ENCODE results near the gene GPRC5D.

The GPRC5D gene

DNA sequence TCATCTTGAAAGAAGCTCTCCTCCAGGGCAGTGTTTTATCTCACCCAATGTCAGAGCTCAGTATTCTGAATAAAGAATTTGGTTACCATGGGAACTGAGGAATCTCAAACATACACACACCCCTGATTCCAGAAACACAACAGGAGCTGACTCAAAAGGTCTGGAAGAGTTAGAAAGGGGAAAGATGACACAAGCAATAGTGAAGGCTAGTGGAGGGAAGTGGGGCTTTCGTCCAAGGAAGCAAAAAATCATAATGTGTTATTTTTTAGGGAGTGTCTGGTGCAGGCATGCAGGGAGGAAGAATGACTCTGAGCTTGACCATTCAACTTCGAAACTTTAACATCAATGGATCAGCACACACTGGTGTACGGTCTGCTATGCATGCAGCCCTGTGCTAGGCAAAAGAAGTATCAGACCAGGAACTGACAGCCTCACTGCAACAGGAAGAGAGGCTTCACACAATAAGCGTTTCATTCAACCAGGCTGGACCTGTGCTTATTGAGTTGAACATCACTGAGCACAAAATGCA lies 27.8 kb upstream of the GPRC5D start:
- H3K27ac ChIP-seq, result no peak overlapping the region
- no peaks in the 10 kb centered on the region for H3K36me3 ChIP-seq (ENCODE audit: insufficient read depth)
- H3K4me1 ChIP-seq (ENCODE audit: low read depth, poor library complexity, severe bottlenecking), result no peaks in the 10 kb centered on the region
- H2AFZ ChIP-seq (ENCODE audit: low read depth), result no peak overlapping the region
- no peak overlapping the region for H3K4me2 ChIP-seq
- TF ChIP-seq CTCF (conservative IDR thresholded peaks at IDR 0.05; ENCODE audit: low read depth, low read length), result no peak
- no peak overlapping the region for H3K9ac ChIP-seq
- H3K4me3 ChIP-seq (IDR thresholded peaks at IDR 0.05; ENCODE audit: insufficient read depth, low read depth, low read length), result no peak overlapping the region
- H3K79me2 ChIP-seq (ENCODE audit: insufficient read depth, low read depth), result no peaks in the 10 kb centered on the region
- H4K20me1 ChIP-seq (ENCODE audit: insufficient read depth), result no peaks in the 10 kb centered on the region
- H3K27me3 ChIP-seq (ENCODE audit: insufficient read depth, low read depth), result no peaks in the 10 kb centered on the region

DNA sequence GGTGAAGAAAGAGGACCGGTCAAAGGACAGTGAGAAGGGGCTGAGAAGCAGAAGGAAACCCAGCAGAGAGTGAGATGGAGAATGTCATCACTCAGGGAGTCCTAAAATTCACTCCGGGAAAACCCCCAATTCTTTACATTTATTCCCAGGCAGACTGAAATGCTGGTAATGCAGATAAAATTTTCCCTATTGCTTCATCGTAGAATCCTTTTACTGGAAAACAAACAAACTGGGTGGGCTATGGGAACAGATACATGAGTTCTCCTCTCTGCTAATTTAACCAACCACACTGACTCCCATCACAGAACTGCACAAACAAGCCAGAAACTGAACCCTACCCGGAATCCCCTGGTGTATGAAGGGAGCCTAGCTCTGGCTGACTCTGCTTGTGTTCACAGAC lies 27.2 kb upstream of the GPRC5D start:
- H3K4me1 ChIP-seq (ENCODE audit: low read depth, poor library complexity, severe bottlenecking), result no peaks in the 10 kb centered on the region
- no peak overlapping the region for H3K27ac ChIP-seq
- H4K20me1 ChIP-seq (ENCODE audit: insufficient read depth), result no peaks in the 10 kb centered on the region
- H3K79me2 ChIP-seq (ENCODE audit: insufficient read depth, low read depth), result no peaks in the 10 kb centered on the region
- no peak overlapping the region for H3K4me3 ChIP-seq (IDR thresholded peaks at IDR 0.05; ENCODE audit: insufficient read depth, low read depth, low read length)
- H3K36me3 ChIP-seq (ENCODE audit: insufficient read depth), result no peaks in the 10 kb centered on the region
- no peak overlapping the region for H3K4me2 ChIP-seq
- H3K27me3 ChIP-seq (ENCODE audit: insufficient read depth, low read depth), result no peaks in the 10 kb centered on the region
- H3K9ac ChIP-seq, result no peak overlapping the region
- TF ChIP-seq CTCF (conservative IDR thresholded peaks at IDR 0.05; ENCODE audit: low read depth, low read length), result no peak
- H2AFZ ChIP-seq (ENCODE audit: low read depth), result no peak overlapping the region

GRCh38 chr12:12977231-12977630 lies 25.3 kb upstream of the GPRC5D start:
- Histone ChIP-seq H4K20me1 (ENCODE audit: insufficient read depth) (no peaks in the 10 kb centered on the region), H3K36me3 (ENCODE audit: insufficient read depth) (no peaks in the 10 kb centered on the region), H3K27me3 (ENCODE audit: insufficient read depth, low read depth) (no peaks in the 10 kb centered on the region), H3K4me2 (no peak overlapping the region), H3K27ac (no peak overlapping the region), H3K9ac (no peak overlapping the region), H2AFZ (ENCODE audit: low read depth) (no peak overlapping the region), H3K79me2 (ENCODE audit: insufficient read depth, low read depth) (no peaks in the 10 kb centered on the region), H3K4me1 (ENCODE audit: low read depth, poor library complexity, severe bottlenecking) (no peaks in the 10 kb centered on the region), H3K4me3 (IDR thresholded peaks at IDR 0.05; ENCODE audit: insufficient read depth, low read depth, low read length) (no peak overlapping the region)
- TF ChIP-seq CTCF (conservative IDR thresholded peaks at IDR 0.05; ENCODE audit: low read depth, low read length), result no peak

- Histone ChIP-seq H3K27ac (no peak overlapping the region), H2AFZ (ENCODE audit: low read depth) (no peak overlapping the region), H3K9ac (no peak overlapping the region), H3K4me2 (no peak overlapping the region), H3K4me1 (ENCODE audit: low read depth, poor library complexity, severe bottlenecking) (no peaks in the 10 kb centered on the region), H3K4me3 (IDR thresholded peaks at IDR 0.05; ENCODE audit: insufficient read depth, low read depth, low read length) (no peak overlapping the region), H4K20me1 (ENCODE audit: insufficient read depth) (no peaks in the 10 kb centered on the region), H3K36me3 (ENCODE audit: insufficient read depth) (no peaks in the 10 kb centered on the region), H3K27me3 (ENCODE audit: insufficient read depth, low read depth) (no peaks in the 10 kb centered on the region), H3K79me2 (ENCODE audit: insufficient read depth, low read depth) (no peaks in the 10 kb centered on the region)
- no peak for TF ChIP-seq CTCF (conservative IDR thresholded peaks at IDR 0.05; ENCODE audit: low read depth, low read length)
Observed at GRCh38 chr12:12976366-12976765, 24.4 kb upstream of the GPRC5D start.

Data from KMS-11 (cell line).